ENCODE results near the gene PSRC1. TPM values are rescaled to one million over a fixed set of nuclear protein-coding genes. Genes with fewer than 3 reads are reported as not detected.

Gene PSRC1
- total and polyA plus RNA-seq, 2 experiments from 2014 or later: 10.1 to 13.7 TPM

GRCh38 chr1:109270623-109271317, 12.2 kb downstream of the PSRC1 start:
- no peak for TF ChIP-seq CTCF (IDR thresholded peaks at IDR 0.05; ENCODE audit: poor library complexity)
- no peak for TF ChIP-seq EZH2phosphoT487 (IDR thresholded peaks at IDR 0.05; ENCODE audit: low read depth, severe bottlenecking, unreplicated experiment)
- TF ChIP-seq EZH2 (IDR thresholded peaks at IDR 0.05; ENCODE audit: borderline replicate concordance): no peak

GRCh38 chr1:109269981-109270622, 12.8 kb downstream of the PSRC1 start:
- no peaks in the 10 kb centered on the region for H3K9me3 ChIP-seq (ENCODE audit: low read depth)
- no peaks in the 10 kb centered on the region for H3K27me3 ChIP-seq
- H3K36me3 ChIP-seq (replicated peaks; ENCODE audit: insufficient read depth, low read depth): no peaks in the 10 kb centered on the region
- H3K27ac ChIP-seq: no peak overlapping the region
- TF ChIP-seq CTCF (IDR thresholded peaks at IDR 0.05; ENCODE audit: poor library complexity) (no peak), EZH2phosphoT487 (IDR thresholded peaks at IDR 0.05; ENCODE audit: low read depth, severe bottlenecking, unreplicated experiment) (no peak), EZH2 (IDR thresholded peaks at IDR 0.05; ENCODE audit: borderline replicate concordance) (no peak)
- no peaks in the 10 kb centered on the region for H3K79me2 ChIP-seq
- no peaks in the 10 kb centered on the region for H4K20me1 ChIP-seq (ENCODE audit: insufficient read depth, poor library complexity, severe bottlenecking)
- WGBS (ENCODE audit: low lambda C conversion rate, missing lambda C conversion rate): 94% methylated on average over 17 of the region's 17 CpGs
- no peak overlapping the region for H3K4me2 ChIP-seq
- H3K4me3 ChIP-seq: no peak overlapping the region
- H2AFZ ChIP-seq: no peak overlapping the region
- no peaks in the 10 kb centered on the region for H3K9me2 ChIP-seq (replicated peaks; ENCODE audit: insufficient read depth)
- DNase-seq (ENCODE audit: low spot score): no peak
- peaks cover 24% of the 10 kb centered on the region for H3K4me1 ChIP-seq (ENCODE audit: insufficient read depth)

More at GRCh38 chr1:109270623-109271317, 12.2 kb downstream of the PSRC1 start:
- DNase-seq (ENCODE audit: low spot score): no peak
- WGBS (ENCODE audit: low lambda C conversion rate, missing lambda C conversion rate): 95% methylated on average over 19 of the region's 20 CpGs
- Histone ChIP-seq H3K4me3 (no peak overlapping the region), H3K79me2 (no peaks in the 10 kb centered on the region), H3K9me3 (ENCODE audit: low read depth) (no peaks in the 10 kb centered on the region), H3K4me2 (no peak overlapping the region), H3K36me3 (replicated peaks; ENCODE audit: insufficient read depth, low read depth) (no peaks in the 10 kb centered on the region), H3K9me2 (replicated peaks; ENCODE audit: insufficient read depth) (no peaks in the 10 kb centered on the region), H2AFZ (no peak overlapping the region), H3K27ac (no peak overlapping the region), H3K4me1 (ENCODE audit: insufficient read depth) (peaks cover 31% of the 10 kb centered on the region), H4K20me1 (ENCODE audit: insufficient read depth, poor library complexity, severe bottlenecking) (no peaks in the 10 kb centered on the region), H3K27me3 (no peaks in the 10 kb centered on the region)

DNA sequence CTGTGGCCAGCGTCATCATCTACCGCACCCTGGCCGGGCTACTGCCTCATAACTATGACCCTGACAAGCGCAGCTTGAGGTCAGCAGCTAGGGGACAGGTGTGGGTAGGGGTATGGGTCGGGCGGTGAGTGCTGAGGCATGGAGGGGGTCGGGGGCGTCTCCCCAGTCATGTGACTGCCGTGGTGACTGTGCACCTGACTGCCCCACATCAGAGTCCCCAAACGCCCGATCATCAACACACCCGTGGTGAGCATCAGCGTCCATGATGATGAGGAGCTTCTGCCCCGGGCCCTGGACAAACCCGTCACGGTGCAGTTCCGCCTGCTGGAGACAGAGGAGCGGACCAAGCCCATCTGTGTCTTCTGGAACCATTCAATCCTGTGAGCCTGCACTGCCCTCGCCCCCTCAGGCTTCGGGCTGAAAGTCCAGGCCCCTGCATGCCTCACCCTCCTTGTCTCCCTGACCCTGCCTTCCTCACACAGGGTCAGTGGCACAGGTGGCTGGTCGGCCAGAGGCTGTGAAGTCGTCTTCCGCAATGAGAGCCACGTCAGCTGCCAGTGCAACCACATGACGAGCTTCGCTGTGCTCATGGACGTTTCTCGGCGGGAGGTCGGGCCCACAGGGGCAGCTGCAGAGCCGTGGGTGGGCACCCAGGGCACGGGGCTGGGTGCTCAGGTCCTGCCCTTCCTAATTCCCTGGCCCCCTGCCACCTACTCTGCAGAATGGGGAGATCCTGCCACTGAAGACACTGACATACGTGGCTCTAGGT, 13.5 kb downstream of the PSRC1 start:
- peaks cover 17% of the 10 kb centered on the region for H3K4me1 ChIP-seq (ENCODE audit: insufficient read depth)
- H3K27me3 ChIP-seq: no peaks in the 10 kb centered on the region
- no peaks in the 10 kb centered on the region for H3K36me3 ChIP-seq (replicated peaks; ENCODE audit: insufficient read depth, low read depth)
- H3K4me2 ChIP-seq: no peak overlapping the region
- no peak for DNase-seq (ENCODE audit: low spot score)
- H3K9me2 ChIP-seq (replicated peaks; ENCODE audit: insufficient read depth): no peaks in the 10 kb centered on the region
- no peak for TF ChIP-seq CTCF (IDR thresholded peaks at IDR 0.05; ENCODE audit: poor library complexity)
- TF ChIP-seq EZH2 (IDR thresholded peaks at IDR 0.05; ENCODE audit: borderline replicate concordance): no peak
- no peak for TF ChIP-seq EZH2phosphoT487 (IDR thresholded peaks at IDR 0.05; ENCODE audit: low read depth, severe bottlenecking, unreplicated experiment)
- no peaks in the 10 kb centered on the region for H4K20me1 ChIP-seq (ENCODE audit: insufficient read depth, poor library complexity, severe bottlenecking)
- no peak overlapping the region for H3K4me3 ChIP-seq
- H2AFZ ChIP-seq: no peak overlapping the region
- no peak overlapping the region for H3K27ac ChIP-seq
- 92% methylated on average over 32 of the region's 33 CpGs for WGBS (ENCODE audit: low lambda C conversion rate, missing lambda C conversion rate)
- no peaks in the 10 kb centered on the region for H3K79me2 ChIP-seq
- H3K9me3 ChIP-seq (ENCODE audit: low read depth): no peaks in the 10 kb centered on the region
